Measurements from ENCODE around the gene TUFM.
A peak's percentile ranks its signal among the peaks of the same experiment; 100 is the strongest.
"Not testable (repeated sequence)": the region's sequence is repeated elsewhere in the genome, so short reads cannot be mapped to it uniquely, and the experiment has no call there.

Gene TUFM

GRCh38 chr16:28846080-28846932 is at the start of gene TUFM:
TUFM (minus strand) TSS chr16:28846348; CDS start chr16:28846269, 79 bp downstream.
- peak; percentile 94 to 95 for DNase-seq (ENCODE audit: low read depth in 2 of 2)

DNA sequence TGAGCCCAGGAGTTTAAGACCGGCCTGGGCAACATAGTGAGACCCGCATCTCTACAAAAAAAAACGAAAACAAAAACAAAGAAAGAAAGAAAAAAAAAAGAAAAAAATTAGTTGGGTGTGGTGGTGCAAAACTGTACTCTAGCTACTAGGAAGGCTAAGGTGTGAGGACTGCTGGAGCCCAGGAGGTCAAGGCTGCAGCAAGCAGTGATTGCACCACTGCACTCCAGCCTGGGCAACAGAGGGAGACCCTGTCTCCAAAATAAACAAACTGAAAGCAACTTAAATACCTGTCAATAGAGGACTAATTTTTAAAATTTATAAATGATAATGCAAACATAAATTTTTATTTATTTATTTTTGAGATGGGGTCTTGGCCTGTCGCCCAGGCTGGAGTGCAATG is 49.5 kb upstream of the TUFM start:
- DNase-seq (ENCODE audit: low read depth in 2 of 2): no peak

GRCh38 chr16:28893291-28893690 is 47.1 kb upstream of the TUFM start:
- DNase-seq (ENCODE audit: low read depth in 2 of 2): no peak

GRCh38 chr16:28891964-28892890 is 46.1 kb upstream of the TUFM start:
- DNase-seq (ENCODE audit: low read depth in 2 of 2): no peak

DNA sequence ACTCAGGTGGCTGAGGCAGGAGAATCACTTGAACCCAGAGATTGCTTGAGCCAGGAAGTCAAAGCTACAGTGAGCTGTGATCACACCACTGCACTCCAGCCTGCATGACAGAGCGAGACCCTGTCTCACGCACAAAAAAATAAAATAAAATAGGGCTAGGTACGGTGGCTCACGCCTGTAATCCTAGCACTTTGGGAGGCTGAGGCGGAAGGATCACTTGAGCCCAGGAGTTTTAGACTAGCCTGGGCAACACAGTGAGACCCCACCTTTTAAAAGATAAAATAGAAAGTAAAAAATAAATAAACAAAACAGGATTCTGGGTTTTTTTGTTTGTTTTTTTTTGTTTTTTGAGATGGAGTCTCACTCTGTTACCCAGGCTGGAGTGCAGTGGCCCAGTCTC is 44.2 kb upstream of the TUFM start:
- not testable (repeated sequence) for DNase-seq (ENCODE audit: low read depth in 2 of 2)

DNA sequence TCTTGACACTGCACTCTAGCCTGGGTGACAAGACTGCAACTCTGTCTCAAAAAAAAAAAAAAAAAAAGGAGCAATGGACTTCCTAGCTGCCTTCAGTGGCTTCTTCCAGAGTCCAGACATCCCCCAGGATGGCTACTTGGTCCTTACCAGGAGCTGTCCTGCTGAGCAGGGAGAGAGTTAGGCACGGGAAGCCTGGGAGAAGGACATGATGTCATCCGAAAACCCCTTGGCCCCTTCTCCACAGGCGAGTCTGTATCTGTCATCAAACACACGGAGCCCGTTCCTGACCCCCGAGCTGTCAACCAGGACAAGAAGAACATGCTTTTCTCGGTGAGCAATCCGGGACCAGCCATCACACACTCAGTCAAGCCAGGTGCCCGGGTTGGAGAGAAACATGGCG is 40.8 kb upstream of the TUFM start:
- DNase-seq (ENCODE audit: low read depth in 2 of 2): no peak

- no peak for DNase-seq (ENCODE audit: low read depth in 2 of 2)
Observed at GRCh38 chr16:28884045-28884444, 37.9 kb upstream of the TUFM start.

GRCh38 chr16:28883221-28883996 is 37.3 kb upstream of the TUFM start:
- no peak for DNase-seq (ENCODE audit: low read depth in 2 of 2)

- no peak for DNase-seq (ENCODE audit: low read depth in 2 of 2)
Observed at GRCh38 chr16:28882551-28883160, 36.5 kb upstream of the TUFM start.

DNA sequence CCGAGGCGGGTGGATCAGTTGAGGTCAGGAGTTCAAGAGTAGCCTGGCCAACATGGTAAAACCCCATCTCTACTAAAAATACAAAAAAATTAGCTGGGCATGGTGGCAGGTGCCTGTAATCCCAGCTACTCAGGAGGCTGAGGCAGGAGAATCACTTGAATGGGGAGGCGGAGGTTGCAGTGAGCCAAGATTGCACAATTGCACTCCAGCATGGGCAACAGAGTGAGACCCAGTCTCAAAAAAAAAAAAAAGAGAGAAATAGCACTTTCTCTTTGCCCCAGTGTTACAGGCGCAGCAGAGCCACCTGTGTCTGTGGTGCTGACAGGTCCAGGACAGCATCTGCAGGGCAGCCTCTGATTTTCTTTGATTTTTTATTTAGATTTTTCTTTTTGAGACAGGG is 35.4 kb upstream of the TUFM start:
- not testable (repeated sequence) for DNase-seq (ENCODE audit: low read depth in 2 of 2)

- DNase-seq (ENCODE audit: low read depth in 2 of 2): no peak
Observed at GRCh38 chr16:28880955-28881354, 34.8 kb upstream of the TUFM start.

- DNase-seq (ENCODE audit: low read depth in 2 of 2): no peak
Observed at GRCh38 chr16:28880589-28880915, 34.4 kb upstream of the TUFM start.

DNA sequence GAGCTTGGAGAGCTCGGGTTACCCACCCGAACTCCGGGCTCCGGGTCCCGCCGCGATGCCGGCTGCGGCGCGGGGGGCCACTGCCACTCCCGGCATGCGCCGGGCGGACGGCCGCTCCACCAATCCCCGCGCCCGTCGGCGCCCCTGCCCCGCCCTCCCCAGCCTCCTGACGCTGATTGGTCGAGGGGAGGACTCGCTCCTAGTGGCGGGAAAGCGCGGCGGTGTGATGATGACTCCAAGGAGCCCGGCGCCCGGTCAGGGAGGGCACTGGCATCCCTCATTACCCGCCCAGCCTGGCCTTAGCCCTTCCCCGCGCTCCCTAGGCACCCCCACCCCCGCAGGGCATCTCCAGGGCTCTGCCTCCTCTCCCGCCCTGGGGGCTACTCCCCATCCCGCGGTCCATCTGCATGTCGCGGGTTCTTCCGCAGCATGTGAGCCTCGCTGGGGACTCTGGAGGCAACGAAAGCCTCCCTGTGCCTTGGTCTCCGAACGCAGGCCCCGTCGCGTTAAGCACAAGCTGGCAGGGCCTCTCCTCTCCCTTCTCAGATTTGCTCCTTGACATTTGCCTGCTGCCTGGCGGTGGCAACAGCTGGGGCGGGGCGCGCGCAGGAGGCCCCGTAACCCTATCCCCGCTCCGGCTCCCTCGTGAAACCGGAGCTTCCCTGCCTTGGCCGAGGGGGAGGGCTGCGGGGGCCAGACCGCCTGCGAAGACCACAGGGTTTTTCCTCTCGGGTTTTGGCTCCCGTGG is 33.9 kb upstream of the TUFM start:
- DNase-seq (ENCODE audit: low read depth in 2 of 2): peak; percentile 89 to 92

GRCh38 chr16:28879261-28879840 is 33.2 kb upstream of the TUFM start:
- no peak for DNase-seq (ENCODE audit: low read depth in 2 of 2)

GRCh38 chr16:28878083-28878926 is 32.2 kb upstream of the TUFM start, which contains the start of gene ATP2A1:
ATP2A1 (plus strand) TSS chr16:28878488; CDS start chr16:28878672, 184 bp downstream.
- no peak for DNase-seq (ENCODE audit: low read depth in 2 of 2)

DNA sequence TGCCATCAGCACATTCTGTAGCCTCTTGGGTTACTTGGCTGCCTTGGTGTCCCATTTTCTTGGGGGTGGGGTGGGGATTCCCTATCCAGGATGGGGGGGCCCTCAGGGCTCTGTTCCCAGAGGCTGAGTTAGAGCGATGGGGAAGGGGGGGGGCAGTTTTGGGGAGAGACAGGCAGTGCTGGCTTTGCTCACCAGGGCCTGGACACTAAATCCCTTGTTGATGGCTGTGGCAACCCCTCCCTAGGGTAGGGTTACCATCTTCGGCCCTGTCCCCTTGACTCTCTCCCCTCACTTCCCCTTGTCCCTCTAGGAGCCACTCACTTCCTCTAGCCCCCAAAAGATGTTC is 31.5 kb upstream of the TUFM start:
- DNase-seq (ENCODE audit: low read depth in 2 of 2): no peak

- no peak for DNase-seq (ENCODE audit: low read depth in 2 of 2)
Observed at GRCh38 chr16:28876973-28877654, 31.0 kb upstream of the TUFM start.

GRCh38 chr16:28876019-28876659 is 30.0 kb upstream of the TUFM start:
- no peak for DNase-seq (ENCODE audit: low read depth in 2 of 2)
